Thyroid gland (tissue), 4 donors: ENCODE measurements around the gene TMEM252. TPM values are rescaled to one million over a fixed set of nuclear protein-coding genes. Genes with fewer than 3 reads are reported as not detected.
A peak's percentile ranks its signal among the peaks of the same experiment; 100 is the strongest.

Source experiments
- DNase-seq, 2 donors: peaks; one replicate each; pipeline ENCODE4 v3.0.0-alpha.2; 2019
- H3K27ac ChIP-seq, 3 donors: fragments of 200-600 bp; sonication (generic); 1 replicate in 2 of 3; 2 replicates in 1 of 3; pipeline ENCODE4 v1.5.1; 2016 to 2019; ENCODE audit warnings: mild to moderate bottlenecking in 1 of 3, moderate library complexity in 1 of 3
- H3K27me3 ChIP-seq: fragments of 200-600 bp; sonication (generic); one replicate; pipeline ENCODE4 v1.5.1; 2019
- H3K36me3 ChIP-seq, 2 donors: fragments of 200-600 bp; sonication (generic); one replicate each; pipeline ENCODE4 v1.5.1; 2016 to 2019
- H3K4me1 ChIP-seq, 2 donors: fragments of 200-600 bp; sonication (generic); one replicate each; pipeline ENCODE4 v1.5.1; 2017 to 2019
- H3K4me3 ChIP-seq, 3 donors: fragments of 200-600 bp; sonication (generic); replicated peaks in 1 of 3; 1 replicate in 2 of 3; 2 replicates in 1 of 3; pipeline ENCODE4 v1.5.1; 2016; ENCODE audit warnings: mild to moderate bottlenecking in 1 of 3
- H3K9me3 ChIP-seq: fragments of 200-600 bp; sonication (generic); one replicate; pipeline ENCODE4 v1.5.1; 2017
- CTCF ChIP-seq, 6 experiments: fragments of 200-600 bp in 3 of 6; fragments of 450-650 bp in 3 of 6; sonication (generic) in 3 of 6; IDR thresholded peaks; one replicate each; pipeline ENCODE4 v1.5.1; 2016 to 2019; ENCODE audit warnings: antibody characterized with exemption in 6 of 6, mild to moderate bottlenecking in 2 of 6, inconsistent platforms in 1 of 6, moderate library complexity in 1 of 6
- POLR2A ChIP-seq, 2 donors: fragments of 450-650 bp; IDR thresholded peaks; one replicate each; pipeline ENCODE4 v1.6.1; 2017; ENCODE audit warnings: antibody characterized with exemption in 2 of 2, mild to moderate bottlenecking in 2 of 2, moderate library complexity in 1 of 2
- WGBS, 2 donors: methylation state at CpG; one replicate each; pipeline ENCODE4 v1.1.5; 2017; 5-methylcytosine and 5-hydroxymethylcytosine counted together
- intact Hi-C: fragments of 100-400 bp; cut with DNase I; formaldehyde crosslinking; loops from one replicate; pipeline ENCODE4 v1.15.1; 2023
- total RNA-seq, 4 donors: library from RNA; depleted of rRNA; stranded (reverse); fragments of >200 nt; gene quantifications; one replicate each; pipeline ENCODE4 v1.2.3, GENCODE V29; 2016

The TMEM252 gene
- total RNA-seq, 4 donors from 2014 or later: not detected

- Histone ChIP-seq H3K27ac (no peak overlapping the region), H3K9me3 (no peaks in the 10 kb centered on the region), H3K4me1 (peaks cover 0 to 4% of the 10 kb centered on the region in 2 donors), H3K4me3 (no peak overlapping the region), H3K36me3 (no peaks in the 10 kb centered on the region), H3K27me3 (no peaks in the 10 kb centered on the region)
- WGBS, 2 donors: 50 to 52% methylated on average over 7 of the region's 7 CpGs
- no peak for DNase-seq
- TF ChIP-seq POLR2A (IDR thresholded peaks at IDR 0.05) (no peak), CTCF (IDR thresholded peaks at IDR 0.05) (peak in 4 of 6 experiments; percentile 41 to 73 (median 58))
- intact Hi-C loops: no loop called here
These were observed 33.4 kb downstream of the TMEM252 start for GRCh38 chr9:68507130-68507805.

GRCh38 chr9:68506551-68506950 is 34.1 kb downstream of the TMEM252 start:
- 94 to 98% methylated on average over 1 of the region's 1 CpG for WGBS, 2 donors
- no peak overlapping the region for H3K27ac ChIP-seq
- H3K36me3 ChIP-seq: no peaks in the 10 kb centered on the region
- peaks cover 0 to 4% of the 10 kb centered on the region in 2 donors for H3K4me1 ChIP-seq
- no peak for DNase-seq
- no peaks in the 10 kb centered on the region for H3K9me3 ChIP-seq
- no peaks in the 10 kb centered on the region for H3K27me3 ChIP-seq
- no peak overlapping the region for H3K4me3 ChIP-seq
- TF ChIP-seq CTCF (IDR thresholded peaks at IDR 0.05) (no peak), POLR2A (IDR thresholded peaks at IDR 0.05) (no peak)
- intact Hi-C loops: no loop called here

GRCh38 chr9:68505681-68506409 is 34.8 kb downstream of the TMEM252 start:
- no peaks in the 10 kb centered on the region for H3K36me3 ChIP-seq
- no peak overlapping the region for H3K27ac ChIP-seq

GRCh38 chr9:68502279-68502678 is 38.4 kb downstream of the TMEM252 start:
- no peak for DNase-seq
- intact Hi-C loops: no loop called here
- no peaks in the 10 kb centered on the region for H3K36me3 ChIP-seq

More at GRCh38 chr9:68505681-68506409, 34.8 kb downstream of the TMEM252 start:
- Histone ChIP-seq H3K27me3 (no peaks in the 10 kb centered on the region), H3K9me3 (no peaks in the 10 kb centered on the region), H3K4me3 (no peak overlapping the region), H3K4me1 (peaks cover 0 to 4% of the 10 kb centered on the region in 2 donors)
- DNase-seq: no peak
- 62 to 71% methylated on average over 4 of the region's 4 CpGs for WGBS, 2 donors
- intact Hi-C loops: no loop called here
- no peak for TF ChIP-seq POLR2A (IDR thresholded peaks at IDR 0.05)
- no peak for TF ChIP-seq CTCF (IDR thresholded peaks at IDR 0.05)

More at GRCh38 chr9:68502279-68502678, 38.4 kb downstream of the TMEM252 start:
- no peaks in the 10 kb centered on the region for H3K27me3 ChIP-seq
- no peak for TF ChIP-seq CTCF (IDR thresholded peaks at IDR 0.05)
- no peak for TF ChIP-seq POLR2A (IDR thresholded peaks at IDR 0.05)
- WGBS, 2 donors: 59 to 61% methylated on average over 4 of the region's 4 CpGs
- H3K4me3 ChIP-seq: no peak overlapping the region
- H3K27ac ChIP-seq: no peak overlapping the region
- H3K4me1 ChIP-seq: peaks cover 0 to 4% of the 10 kb centered on the region in 2 donors
- H3K9me3 ChIP-seq: no peaks in the 10 kb centered on the region
